Panc1 (cell line): Measurements from ENCODE around the gene NEK8. TPM values are rescaled to one million over a fixed set of nuclear protein-coding genes. Genes with fewer than 3 reads are reported as not detected.

Experiments used
- ATAC-seq: fragments of 200-7000 bp; cut with Tn5 transposase; 2 replicates; pipeline ENCODE4 v1.9.1; 2020; ENCODE audit warnings: mild to moderate bottlenecking, moderate library complexity
- BruUV-seq: library from RNA; stranded (reverse); fragments of 400-500 nt; replicated peaks from 2 replicates; lab custom pipeline; 2021; lab: Mats Ljungman, UMichigan
- CTCF ChIA-PET: fragments of 300-600 bp; sonication (Branson Sonifier 250); formaldehyde crosslinking; loops from one replicate; lab custom pipeline; 2022; ENCODE audit warnings: antibody characterized with exemption; lab: Charles Lee
- POLR2A ChIA-PET: fragments of 300-600 bp; sonication (Branson Sonifier 250); formaldehyde crosslinking; loops from one replicate; lab custom pipeline; 2022; ENCODE audit warnings: antibody characterized with exemption; lab: Charles Lee
- DNase-seq: peaks from one replicate; pipeline ENCODE4 v3.0.0-alpha.2; 2010; ENCODE audit warnings: low read depth, low spot score
- H3K27ac ChIP-seq: 2 replicates; pipeline ENCODE4 v1.5.1; 2011; ENCODE audit warnings: mild to moderate bottlenecking, low read length, inconsistent platforms
- H3K27me3 ChIP-seq: fragments of 200-500 bp; sonication (Bioruptor generic); 2 replicates; pipeline ENCODE4 v1.6.0; 2014; ENCODE audit warnings: low read length, inconsistent platforms; ENCODE audit not compliant: control insufficient read depth, insufficient read depth
- H3K36me3 ChIP-seq: fragments of 200-500 bp; sonication (Bioruptor generic); 2 replicates; pipeline ENCODE4 v1.5.1; 2014; ENCODE audit warnings: inconsistent platforms, mild to moderate bottlenecking, low read length, moderate library complexity; ENCODE audit not compliant: control insufficient read depth, insufficient read depth
- H3K4me1 ChIP-seq: 2 replicates; pipeline ENCODE4 v1.5.1; 2011; ENCODE audit warnings: inconsistent platforms, mild to moderate bottlenecking, low read length, moderate library complexity; ENCODE audit not compliant: control insufficient read depth, insufficient read depth
- H3K4me3 ChIP-seq, 2 experiments: 2 replicates each; pipeline ENCODE4 v1.5.1; 2011 to 2012; ENCODE audit warnings: low read depth in 2 of 2, low read length in 2 of 2, mild to moderate bottlenecking in 2 of 2, inconsistent platforms in 1 of 2, moderate library complexity in 1 of 2
- H3K9me3 ChIP-seq: fragments of 200-500 bp; sonication (Bioruptor generic); 2 replicates; pipeline ENCODE4 v1.5.1; 2014; ENCODE audit warnings: low read depth, mild to moderate bottlenecking, inconsistent platforms, low read length, moderate library complexity; ENCODE audit not compliant: control insufficient read depth, insufficient read depth
- POLR2AphosphoS5 ChIP-seq: IDR thresholded peaks from 2 replicates; pipeline ENCODE4 v1.6.1; 2012; ENCODE audit warnings: mild to moderate bottlenecking, low read depth, low read length, moderate library complexity
- SIN3A ChIP-seq: IDR thresholded peaks from 2 replicates; pipeline ENCODE4 v1.6.1; 2012; ENCODE audit warnings: low read depth, mild to moderate bottlenecking, low read length, moderate library complexity, borderline replicate concordance; ENCODE audit not compliant: insufficient read depth
- TCF7L2 ChIP-seq: IDR thresholded peaks from 2 replicates; pipeline ENCODE4 v1.6.1; 2011; ENCODE audit warnings: mild to moderate bottlenecking, low read depth, low read length, inconsistent platforms
- in situ Hi-C: cut with HindIII; loops from 2 replicates; pipeline ENCODE4 v1.10.0; 2016; ENCODE audit warnings: low sequenced_read_pairs, low pct_unique_long_range_greater_than_20kb
- intact Hi-C: fragments of 100-400 bp; cut with micrococcal nuclease; formaldehyde crosslinking; loops from one replicate; pipeline ENCODE4 v1.10.0; 2022; ENCODE audit not compliant: unreplicated experiment
- total RNA-seq: library from RNA; stranded (reverse); gene quantifications from one replicate; pipeline ENCODE4 v1.2.1, GENCODE V29; 2021; ENCODE audit not compliant: unreplicated experiment
- TF ChIP-seq, protein P1 (sequence below), 2 experiments: IDR thresholded peaks; 2 replicates each; pipeline ENCODE4 v1.6.1; 2011 to 2012; ENCODE audit warnings: low read depth in 2 of 2, control low read depth in 1 of 2, low read length in 1 of 2, mild to moderate bottlenecking in 1 of 2, moderate library complexity in 1 of 2; ENCODE audit not compliant: insufficient read depth in 1 of 2
- TF ChIP-seq, protein P2 (sequence below): fragments of 450-650 bp; IDR thresholded peaks from 2 replicates; pipeline ENCODE4 v1.5.1; 2017; ENCODE audit warnings: mild to moderate bottlenecking

Gene NEK8
- total RNA-seq, 1 experiment from 2014 or later, result 11.9 TPM

DNA sequence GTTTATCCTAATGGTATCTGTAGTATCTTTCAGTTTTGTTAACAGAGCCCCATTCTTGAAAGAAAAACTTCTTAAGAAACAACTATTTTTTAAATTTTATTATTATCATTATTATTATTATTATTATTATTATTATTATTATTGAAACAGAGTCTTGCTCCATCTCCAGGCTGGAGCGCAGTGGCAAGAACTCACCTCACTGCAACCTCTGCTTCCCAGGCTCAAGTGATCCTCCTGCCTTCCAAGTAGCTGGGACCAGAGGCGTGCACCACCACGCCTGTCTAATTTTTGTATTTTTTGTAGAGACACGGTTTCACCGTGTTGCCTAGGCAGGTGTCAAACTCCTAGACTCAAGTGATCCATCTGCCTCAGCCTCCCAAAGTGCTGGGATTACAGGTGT, 43.2 kb upstream of the NEK8 start:
- no peak for ATAC-seq
- no peak for TF ChIP-seq SIN3A
- TF ChIP-seq, protein P1, sequence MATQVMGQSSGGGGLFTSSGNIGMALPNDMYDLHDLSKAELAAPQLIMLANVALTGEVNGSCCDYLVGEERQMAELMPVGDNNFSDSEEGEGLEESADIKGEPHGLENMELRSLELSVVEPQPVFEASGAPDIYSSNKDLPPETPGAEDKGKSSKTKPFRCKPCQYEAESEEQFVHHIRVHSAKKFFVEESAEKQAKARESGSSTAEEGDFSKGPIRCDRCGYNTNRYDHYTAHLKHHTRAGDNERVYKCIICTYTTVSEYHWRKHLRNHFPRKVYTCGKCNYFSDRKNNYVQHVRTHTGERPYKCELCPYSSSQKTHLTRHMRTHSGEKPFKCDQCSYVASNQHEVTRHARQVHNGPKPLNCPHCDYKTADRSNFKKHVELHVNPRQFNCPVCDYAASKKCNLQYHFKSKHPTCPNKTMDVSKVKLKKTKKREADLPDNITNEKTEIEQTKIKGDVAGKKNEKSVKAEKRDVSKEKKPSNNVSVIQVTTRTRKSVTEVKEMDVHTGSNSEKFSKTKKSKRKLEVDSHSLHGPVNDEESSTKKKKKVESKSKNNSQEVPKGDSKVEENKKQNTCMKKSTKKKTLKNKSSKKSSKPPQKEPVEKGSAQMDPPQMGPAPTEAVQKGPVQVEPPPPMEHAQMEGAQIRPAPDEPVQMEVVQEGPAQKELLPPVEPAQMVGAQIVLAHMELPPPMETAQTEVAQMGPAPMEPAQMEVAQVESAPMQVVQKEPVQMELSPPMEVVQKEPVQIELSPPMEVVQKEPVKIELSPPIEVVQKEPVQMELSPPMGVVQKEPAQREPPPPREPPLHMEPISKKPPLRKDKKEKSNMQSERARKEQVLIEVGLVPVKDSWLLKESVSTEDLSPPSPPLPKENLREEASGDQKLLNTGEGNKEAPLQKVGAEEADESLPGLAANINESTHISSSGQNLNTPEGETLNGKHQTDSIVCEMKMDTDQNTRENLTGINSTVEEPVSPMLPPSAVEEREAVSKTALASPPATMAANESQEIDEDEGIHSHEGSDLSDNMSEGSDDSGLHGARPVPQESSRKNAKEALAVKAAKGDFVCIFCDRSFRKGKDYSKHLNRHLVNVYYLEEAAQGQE (IDR thresholded peaks at IDR 0.05; ENCODE audit: insufficient read depth in 1 of 2, low read depth in 2 of 2, low read length in 1 of 2), result no peak
- TF ChIP-seq POLR2AphosphoS5, result no peak
- TF ChIP-seq, protein P2, sequence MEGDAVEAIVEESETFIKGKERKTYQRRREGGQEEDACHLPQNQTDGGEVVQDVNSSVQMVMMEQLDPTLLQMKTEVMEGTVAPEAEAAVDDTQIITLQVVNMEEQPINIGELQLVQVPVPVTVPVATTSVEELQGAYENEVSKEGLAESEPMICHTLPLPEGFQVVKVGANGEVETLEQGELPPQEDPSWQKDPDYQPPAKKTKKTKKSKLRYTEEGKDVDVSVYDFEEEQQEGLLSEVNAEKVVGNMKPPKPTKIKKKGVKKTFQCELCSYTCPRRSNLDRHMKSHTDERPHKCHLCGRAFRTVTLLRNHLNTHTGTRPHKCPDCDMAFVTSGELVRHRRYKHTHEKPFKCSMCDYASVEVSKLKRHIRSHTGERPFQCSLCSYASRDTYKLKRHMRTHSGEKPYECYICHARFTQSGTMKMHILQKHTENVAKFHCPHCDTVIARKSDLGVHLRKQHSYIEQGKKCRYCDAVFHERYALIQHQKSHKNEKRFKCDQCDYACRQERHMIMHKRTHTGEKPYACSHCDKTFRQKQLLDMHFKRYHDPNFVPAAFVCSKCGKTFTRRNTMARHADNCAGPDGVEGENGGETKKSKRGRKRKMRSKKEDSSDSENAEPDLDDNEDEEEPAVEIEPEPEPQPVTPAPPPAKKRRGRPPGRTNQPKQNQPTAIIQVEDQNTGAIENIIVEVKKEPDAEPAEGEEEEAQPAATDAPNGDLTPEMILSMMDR, result no peak
- no peak for TF ChIP-seq TCF7L2
- Histone ChIP-seq H3K4me3 (no peak overlapping the region), H3K4me1 (no peaks in the 10 kb centered on the region), H3K27ac (no peak overlapping the region), H3K36me3 (peaks cover 58% of the 10 kb centered on the region), H3K9me3 (no peaks in the 10 kb centered on the region), H3K27me3 (no peaks in the 10 kb centered on the region)
- intact Hi-C loops, result no loop called here
- ChIA-PET POLR2A (no interaction called here), CTCF (no interaction called here)
- BruUV-seq, result no TSS peak
- no peak for DNase-seq
- in situ Hi-C loops, result no loop called here

DNA sequence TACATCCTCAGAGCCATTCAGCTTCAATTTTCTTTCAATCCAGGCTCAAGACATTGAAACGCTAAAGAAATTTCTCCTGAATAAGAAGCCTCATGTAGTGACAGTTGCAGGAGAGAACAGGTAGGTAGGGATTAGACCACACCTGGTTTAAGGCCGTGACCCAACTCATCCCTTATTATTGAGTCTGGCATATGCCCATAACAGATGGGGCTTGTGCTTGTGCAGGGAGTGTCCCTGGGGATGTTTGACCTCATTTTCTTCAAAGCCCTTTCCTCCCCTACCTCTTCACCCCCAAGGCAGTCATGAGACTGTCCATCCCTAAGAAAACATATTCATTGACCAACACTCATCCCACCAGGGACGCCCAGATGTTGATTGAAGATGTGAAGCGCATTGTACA, 42.3 kb upstream of the NEK8 start:
- no TSS peak for BruUV-seq
- POLR2A ChIA-PET, result interaction anchor here (0.6 kb wide), 1 partner anchor 24 kb away, joined by 4 read pairs; the partner anchor contains the start of gene SUPT6H
- Histone ChIP-seq H3K27ac (no peak overlapping the region), H3K9me3 (no peaks in the 10 kb centered on the region), H3K27me3 (no peaks in the 10 kb centered on the region), H3K36me3 (peaks cover 59% of the 10 kb centered on the region), H3K4me3 (no peak overlapping the region), H3K4me1 (no peaks in the 10 kb centered on the region)
- CTCF ChIA-PET, result no interaction called here
- intact Hi-C loops (no loop called here), in situ Hi-C loops (no loop called here)
- DNase-seq (no peak), ATAC-seq (no peak)
- TF ChIP-seq POLR2AphosphoS5, result no peak
- TF ChIP-seq, protein P1 (IDR thresholded peaks at IDR 0.05; ENCODE audit: insufficient read depth in 1 of 2, low read depth in 2 of 2, low read length in 1 of 2), result no peak
- TF ChIP-seq TCF7L2, result no peak
- no peak for TF ChIP-seq SIN3A
- TF ChIP-seq, protein P2, result no peak
